Activated CD4-positive, alpha-beta T cell treated with anti-CD3 and anti-CD28 coated beads, Interleukin-2, Interleukin-4, amounts not matched to agents 100 ng/mL and 50 ng/mL, durations not matched to agents 16 hours and 8 hours (primary cell): ENCODE measurements around the gene COMT.
"Not testable (repeated sequence)": the region's sequence is repeated elsewhere in the genome, so short reads cannot be mapped to it uniquely, and the experiment has no call there.

Experiments used
- DNase-seq: peaks from one replicate; pipeline ENCODE4 v3.0.0-alpha.2; 2020; ENCODE audit warnings: low spot score

The COMT gene

GRCh38 chr22:19941365-19942082 is at the start of gene COMT, which contains the start of gene TXNRD2:
TSS of gene COMT (plus strand) at chr22:19941772. CDS start at chr22:19962527, 20,755 bp downstream.
TSS of gene TXNRD2 (minus strand) at chr22:19941818. CDS start at chr22:19941803, 15 bp downstream.
- peak; percentile 71 for DNase-seq

DNA sequence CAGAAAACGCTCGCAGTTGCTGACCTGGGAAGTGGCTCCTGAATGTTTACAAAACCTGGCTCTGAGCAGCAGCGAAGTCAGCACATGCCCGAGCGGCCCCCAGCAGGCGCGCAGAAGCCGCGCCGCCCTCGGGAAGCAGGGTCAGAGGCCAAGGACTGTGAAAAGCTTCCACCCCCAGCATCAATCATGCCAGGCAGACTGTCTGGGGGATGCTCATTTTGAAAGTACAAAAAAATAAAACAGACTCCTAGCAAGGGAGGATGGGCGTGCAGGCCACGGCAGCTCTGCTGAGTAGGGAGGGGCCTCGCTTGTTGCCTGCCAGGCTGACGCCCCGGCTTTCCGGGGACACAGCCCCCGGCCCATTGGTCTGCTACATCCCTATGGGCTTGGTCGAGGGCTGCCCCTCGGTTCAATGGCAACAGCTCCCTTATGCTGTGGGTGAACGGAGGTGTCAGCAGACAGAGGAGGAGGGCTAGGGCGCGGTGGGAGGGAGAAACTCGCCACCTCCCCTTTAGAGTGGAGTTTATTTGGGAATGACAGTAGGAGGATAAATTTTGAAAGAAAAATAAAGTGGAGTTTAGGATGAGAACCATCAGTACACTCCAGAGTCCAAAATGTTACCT is 49.2 kb upstream of the COMT start:
- peak; percentile 77 for DNase-seq

DNA sequence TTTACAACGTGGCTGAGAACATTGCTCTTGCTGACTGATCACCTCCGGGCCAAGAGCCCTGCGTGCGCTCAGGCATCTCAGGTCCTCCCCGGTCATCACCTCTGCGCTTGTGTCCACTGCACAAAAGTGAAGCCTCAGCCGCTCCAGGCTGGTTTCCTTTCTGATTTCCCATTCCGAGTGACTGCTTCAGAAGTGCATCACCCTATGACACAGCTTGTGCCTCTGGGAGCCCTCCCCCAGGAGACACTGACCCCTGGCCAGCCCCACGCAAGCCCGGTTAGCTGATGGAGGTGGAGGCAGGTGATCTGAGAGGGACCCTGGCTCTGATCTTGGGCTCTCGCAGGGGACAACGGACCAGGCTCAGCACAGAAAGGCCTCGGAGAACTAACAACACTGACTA is 48.6 kb upstream of the COMT start:
- DNase-seq: no peak

GRCh38 chr22:19893363-19893762 is 48.2 kb upstream of the COMT start:
- DNase-seq: no peak

DNA sequence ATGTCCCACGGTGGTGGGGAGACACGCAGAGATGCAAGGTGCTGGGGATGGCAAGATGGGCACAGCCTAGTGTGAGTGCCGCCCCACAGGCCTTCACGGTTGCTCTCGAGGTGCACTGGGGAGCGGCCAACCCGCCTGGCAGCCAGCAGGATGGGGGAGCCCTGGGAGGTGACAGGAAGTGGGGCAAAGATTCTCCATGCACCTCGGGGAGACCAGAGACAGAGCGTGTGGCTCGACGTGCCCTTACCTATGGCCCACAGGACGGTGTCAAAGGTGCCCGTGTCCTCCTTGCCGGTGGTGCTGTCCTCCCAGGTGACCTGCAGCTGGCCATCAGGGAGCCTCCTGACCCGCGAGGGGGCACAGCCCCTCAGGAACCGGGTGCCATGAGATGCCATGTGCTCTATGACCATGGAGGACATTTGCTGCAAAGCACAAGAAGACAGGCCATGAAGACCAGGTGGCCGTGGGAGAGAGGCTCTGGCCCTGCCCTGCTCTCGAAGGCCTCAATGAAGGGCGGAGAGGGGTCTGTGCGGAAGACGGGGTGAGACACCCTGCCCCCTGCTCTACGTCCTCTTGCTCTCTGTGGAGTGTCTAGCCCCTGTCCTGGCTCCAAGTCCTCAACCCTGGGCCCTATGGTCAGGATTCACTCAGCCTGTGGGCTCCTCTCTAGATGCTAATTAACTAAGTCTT is 46.3 kb upstream of the COMT start:
- no peak for DNase-seq

DNA sequence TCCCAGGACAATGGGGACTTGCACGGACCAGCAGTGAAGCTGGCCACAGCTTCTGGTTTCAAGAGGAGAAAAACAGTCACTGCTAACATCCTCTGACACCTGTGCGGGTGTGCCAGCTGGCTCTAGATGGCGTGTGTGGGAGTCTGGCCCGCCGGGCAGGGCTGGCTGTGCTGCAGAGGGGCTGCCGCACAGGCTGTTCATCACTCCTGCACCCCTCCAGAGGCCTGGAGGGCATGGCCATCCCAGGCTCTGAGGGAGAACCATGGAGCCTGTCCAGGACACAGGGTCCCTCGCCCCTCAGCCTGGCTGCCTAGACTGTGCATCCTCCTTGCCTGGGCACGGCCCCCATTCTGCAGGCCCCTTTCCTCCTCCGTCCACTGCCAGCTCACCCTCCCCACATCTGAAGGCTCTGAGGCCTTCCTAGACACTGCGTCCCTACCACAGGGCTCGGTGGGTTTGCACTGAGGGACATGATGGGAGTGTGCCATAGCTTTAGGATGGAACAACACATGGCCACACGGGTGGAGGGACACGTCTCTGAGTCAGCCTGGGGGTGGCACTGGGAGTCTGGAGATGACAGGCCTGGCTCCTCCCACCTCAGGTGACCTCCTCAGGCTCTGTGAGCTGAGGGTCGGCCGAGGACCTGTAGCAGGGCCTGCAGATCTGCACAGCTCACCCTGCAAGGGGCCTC is 44.8 kb upstream of the COMT start:
- DNase-seq: no peak

DNA sequence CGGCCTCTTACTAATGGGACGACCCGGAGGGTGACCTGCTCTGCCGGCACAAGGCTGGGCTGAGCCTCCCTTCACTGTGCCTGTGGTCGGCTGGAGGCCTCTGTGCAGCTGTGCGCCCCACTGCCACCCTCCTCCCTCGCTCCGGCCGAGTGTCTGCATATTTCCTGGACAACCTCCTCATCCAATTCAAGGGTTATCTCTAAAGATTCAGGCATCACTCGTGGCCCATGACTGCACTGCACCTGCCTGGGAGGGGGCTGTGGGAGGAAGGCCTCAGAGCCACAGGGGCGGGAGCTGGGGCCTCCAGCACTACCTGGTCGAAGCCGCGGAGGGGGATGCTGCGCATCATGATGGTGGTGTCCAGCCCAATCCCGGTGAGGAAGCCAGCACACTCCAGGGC is 43.8 kb upstream of the COMT start:
- no peak for DNase-seq

- no peak for DNase-seq
These were observed 43.4 kb upstream of the COMT start for GRCh38 chr22:19898145-19898544.

DNA sequence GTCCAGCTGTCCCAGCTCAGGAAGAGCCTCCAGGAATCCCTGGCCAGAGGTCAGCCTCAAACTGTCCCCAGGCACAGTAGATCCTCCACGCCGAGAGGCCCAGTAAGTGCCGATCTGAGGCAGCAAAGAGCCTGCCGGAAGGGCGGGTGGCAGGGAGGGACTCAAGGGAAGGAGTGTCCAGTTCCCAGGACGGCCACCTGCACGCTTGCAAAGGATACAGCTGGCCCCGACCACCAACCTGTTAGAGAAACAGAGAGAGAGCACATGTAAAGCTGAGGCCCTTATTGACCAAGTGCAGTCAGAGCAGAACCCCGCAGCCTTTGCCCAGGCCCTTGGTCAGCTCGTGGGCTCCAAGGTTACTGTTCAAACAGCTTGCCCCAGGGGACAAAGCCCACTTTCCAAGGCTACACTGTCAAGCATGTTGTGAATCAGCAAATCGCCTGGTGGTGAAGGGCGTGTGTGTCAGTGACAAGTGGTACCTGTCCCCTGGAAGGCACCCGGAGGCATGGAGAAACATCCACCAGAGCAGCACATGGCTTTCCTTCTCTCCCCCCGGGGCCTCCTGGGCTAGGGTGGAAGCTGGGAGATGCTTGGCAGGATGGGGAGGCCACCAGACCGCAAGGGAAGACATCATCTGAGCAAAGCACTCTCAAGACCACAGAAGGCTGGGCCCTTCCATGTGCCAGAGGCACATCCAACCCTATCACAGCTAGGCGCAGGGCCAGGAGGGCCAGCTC is 42.6 kb upstream of the COMT start:
- DNase-seq: no peak

DNA sequence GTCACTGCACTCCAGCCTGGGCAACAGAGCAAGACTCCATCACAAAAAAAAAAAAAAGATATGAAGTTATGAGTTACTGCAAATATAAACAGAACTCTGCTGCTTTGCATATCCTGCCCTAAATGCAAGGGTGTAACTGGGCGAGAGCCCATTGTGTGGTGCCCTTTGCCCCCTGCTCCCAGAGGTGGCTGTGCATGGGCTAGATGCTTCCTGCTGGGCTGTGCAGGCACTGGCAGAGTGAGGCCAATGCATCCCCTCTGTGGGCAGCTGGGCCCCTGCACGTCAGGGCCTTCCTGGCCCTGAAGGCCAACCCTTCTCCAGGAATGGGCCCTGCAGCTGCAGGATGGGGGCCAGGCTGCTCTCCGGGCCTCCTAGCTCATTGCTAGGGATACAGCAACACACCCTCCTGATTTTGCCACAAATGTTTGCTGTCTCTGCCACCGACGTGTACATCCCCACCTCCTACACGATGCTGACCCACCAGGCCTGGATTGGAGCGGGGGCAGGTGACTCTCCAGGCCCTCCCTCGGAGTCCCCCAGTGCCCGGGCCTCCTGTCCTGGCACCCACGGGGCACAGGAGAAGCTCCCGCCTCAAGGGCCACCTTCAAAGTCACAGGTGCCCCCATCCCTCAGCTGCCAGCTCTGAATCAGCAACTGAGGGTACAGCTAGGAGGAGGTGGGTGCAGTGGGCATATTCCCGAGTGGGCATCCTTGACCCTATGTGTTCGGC is 40.7 kb upstream of the COMT start:
- no peak for DNase-seq

DNA sequence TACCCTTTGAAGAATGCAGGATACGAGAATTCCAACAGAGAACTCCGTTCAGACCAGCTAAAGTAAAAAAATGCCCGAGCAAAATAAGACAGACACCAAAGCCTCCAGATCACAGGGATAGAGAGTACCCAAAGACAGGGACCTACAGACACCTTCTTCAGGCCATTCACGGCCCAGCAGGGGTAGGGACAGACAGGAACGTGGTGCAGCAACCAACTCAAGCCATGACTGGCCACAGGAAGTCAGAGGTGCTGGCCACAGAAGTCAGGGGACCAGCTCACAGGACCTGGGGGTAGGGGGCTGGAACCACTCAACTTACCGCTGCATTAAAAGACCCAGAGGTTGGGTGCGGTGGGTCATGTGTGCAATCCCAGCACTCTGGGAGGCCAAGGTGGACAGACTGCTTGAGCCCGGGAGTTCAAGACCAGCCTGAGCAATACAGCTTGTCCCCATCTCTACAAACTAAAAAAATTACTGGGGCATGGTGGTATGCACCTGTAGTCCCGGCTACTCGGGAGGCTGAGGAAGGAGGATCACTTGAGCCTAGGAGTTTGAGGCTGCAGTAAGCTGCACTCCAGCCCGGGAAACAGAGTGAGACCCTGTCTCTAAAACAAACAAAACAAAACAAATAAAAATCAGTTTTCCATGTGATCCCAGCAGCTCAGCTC is 39.9 kb upstream of the COMT start:
- no peak for DNase-seq

DNA sequence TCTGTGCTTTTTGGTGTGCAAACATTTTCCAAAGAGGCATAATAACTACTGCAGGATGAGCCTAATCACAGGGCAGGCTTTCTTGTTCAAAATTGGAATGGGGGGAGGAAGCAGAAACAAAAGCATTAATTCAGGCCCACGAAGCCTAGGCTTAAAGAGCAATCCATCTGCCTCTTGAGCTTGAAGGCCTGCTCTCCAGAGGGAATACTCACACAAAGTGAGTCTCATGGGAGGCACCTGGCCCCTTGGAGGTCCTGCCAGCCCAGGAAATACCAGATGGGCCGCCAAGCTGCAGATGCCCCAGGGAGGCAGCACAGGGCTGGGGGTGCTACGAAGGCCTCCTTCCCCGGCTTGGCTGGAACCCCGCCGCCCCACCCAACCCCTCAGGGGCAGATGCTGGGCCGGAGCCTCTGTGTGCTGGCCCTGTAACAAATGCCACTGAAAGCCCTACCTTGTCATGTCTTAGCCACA is 39.3 kb upstream of the COMT start:
- DNase-seq: no peak

GRCh38 chr22:19903031-19903430 is 38.5 kb upstream of the COMT start:
- no peak for DNase-seq

- DNase-seq: no peak
These were observed 38.1 kb upstream of the COMT start for GRCh38 chr22:19903513-19903912.

- no peak for DNase-seq
These were observed 37.3 kb upstream of the COMT start for GRCh38 chr22:19904174-19904856.

DNA sequence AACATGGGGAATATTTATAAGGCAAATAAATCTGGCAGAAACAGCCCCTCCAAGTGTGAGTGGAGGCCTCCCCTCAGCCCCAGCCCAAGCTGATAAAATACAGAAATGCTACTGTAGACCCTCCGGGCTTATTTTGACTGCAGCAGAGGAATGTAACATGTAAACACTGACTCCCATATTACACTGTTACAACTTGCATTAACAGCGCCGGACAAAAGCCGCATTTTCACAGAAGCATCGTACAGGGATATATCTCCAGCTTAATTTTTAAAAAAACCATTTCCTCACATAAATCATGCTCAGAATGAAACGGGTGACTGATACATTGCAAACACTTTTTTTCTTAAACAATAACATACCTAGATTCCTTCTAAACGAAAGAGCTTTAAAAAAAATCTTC is 36.6 kb upstream of the COMT start:
- DNase-seq: no peak

DNA sequence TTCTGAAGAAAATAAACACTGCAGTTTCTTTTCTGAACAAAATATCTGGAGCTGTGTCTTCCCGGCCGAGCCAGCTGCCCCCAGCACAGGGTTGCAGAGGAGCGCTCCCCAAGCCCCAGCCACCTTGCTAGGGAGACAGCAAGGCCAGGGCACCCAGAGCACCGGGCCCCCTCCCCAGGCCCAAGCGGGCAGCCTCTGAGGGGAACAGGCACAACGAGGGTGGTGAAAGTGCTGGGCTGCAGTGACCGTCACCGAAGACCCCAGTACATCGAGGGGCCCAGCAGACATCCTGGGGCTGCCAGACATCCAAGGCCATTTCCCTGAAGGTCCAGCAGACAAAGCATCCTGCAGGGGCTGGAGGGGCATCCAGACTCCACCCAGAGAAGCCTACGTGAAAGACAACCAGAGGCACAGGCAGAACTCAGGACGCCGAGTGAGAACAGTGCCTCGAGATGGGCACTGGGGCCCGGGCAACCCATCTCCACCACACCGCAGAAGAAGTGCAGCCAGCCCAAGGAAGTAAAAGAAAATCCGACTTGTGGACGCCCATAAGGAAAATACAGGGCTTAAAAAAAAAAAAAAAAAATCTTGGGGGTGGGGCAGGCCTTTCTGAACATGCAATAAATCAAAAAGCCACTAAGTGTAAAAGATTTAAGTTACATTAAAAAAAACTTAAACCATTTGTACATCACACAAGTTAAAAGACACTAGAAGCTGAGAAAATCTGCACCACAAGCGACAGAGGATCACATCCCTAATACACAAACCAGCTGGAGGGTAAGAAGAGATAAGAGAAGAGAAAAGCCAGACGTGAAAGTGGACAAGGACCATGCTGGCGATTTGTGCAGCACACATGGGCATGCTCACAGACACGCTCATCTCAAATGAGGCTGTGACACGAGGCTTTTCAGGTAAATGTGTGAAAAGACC is 36.0 kb upstream of the COMT start:
- no peak for DNase-seq

DNA sequence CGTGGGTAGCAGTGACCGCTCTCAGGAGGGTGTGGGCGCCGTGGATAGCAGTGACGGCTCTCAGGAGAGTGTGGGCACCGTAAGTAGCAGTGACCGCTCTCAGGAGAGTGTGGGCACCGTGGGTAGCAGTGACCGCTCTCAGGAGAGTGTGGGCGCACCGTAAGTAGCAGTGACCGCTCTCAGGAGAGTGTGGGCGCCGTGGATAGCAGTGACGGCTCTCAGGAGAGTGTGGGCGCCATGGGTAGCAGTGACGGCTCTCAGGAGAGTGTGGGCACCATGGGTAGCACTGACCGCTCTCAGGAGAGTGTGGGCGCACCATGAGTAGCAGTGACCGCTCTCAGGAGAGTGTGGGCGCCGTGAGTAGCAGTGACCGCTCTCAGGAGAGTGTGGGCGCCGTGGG is 34.7 kb upstream of the COMT start:
- not testable (repeated sequence) for DNase-seq

DNA sequence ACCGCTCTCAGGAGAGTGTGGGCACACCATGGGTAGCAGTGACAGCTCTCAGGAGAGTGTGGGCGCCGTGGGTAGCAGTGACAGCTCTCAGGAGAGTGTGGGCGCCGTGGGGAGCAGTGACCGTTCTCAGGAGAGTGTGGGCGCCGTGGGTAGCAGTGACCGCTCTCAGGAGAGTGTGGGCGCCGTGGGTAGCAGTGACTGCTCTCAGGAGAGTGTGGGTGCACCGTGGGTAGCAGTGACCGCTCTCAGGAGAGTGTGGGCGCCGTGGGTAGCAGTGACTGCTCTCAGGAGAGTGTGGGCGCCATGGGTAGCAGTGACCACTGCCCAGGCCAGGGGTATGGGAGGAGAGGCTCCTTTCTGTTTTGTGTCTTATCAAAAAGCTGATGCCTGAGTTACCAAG is 33.7 kb upstream of the COMT start:
- DNase-seq: not testable (repeated sequence)
